Epithelial cell of prostate (primary cell): ENCODE results near the gene PPP1R1B.

Experiments
- DNase-seq: peaks from one replicate; pipeline ENCODE4 v3.0.0-alpha.2; 2011; ENCODE audit warnings: low read depth, low spot score
- H3K27ac ChIP-seq: fragments of 450-650 bp; 2 replicates; pipeline ENCODE4 v1.5.1; 2017; ENCODE audit warnings: mild to moderate bottlenecking

The PPP1R1B gene

GRCh38 chr17:39612935-39613464 lies 13.8 kb upstream of the PPP1R1B start:
- no peak overlapping the region for H3K27ac ChIP-seq
- DNase-seq, result no peak

DNA sequence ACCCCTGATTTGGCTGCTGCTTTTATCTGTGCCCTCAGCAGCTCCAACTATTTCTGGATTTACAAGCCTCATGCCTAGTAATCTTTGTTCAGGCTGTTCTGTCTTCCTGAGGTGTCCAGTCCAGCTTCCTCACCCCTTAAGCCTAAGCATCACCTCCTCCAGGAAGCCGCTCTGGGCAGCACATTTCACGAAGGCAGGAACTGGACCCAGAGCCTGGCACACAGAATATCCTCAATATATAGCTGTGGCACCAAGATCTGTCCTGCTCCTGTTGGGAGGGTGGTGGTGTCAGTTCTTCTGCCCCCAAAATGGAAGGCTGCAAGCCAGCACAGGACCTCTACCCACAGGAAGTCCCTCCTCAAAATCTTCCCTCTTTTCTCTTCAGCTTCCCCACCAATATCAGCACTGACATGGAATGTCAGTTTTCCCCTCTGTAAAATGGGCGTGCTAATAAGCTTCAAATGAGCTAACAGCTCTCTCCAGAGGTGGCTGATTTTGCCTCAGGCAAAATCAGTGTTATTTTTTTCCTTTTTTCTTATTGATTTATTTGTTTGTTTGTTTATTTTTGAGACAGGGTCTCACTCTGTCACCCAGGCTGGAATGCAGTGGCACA lies 12.1 kb upstream of the PPP1R1B start:
- DNase-seq, result no peak

GRCh38 chr17:39615434-39615833 lies 11.3 kb upstream of the PPP1R1B start:
- no peak overlapping the region for H3K27ac ChIP-seq
- DNase-seq, result no peak

More for the DNA sequence above, 12.1 kb upstream of the PPP1R1B start:
- no peak overlapping the region for H3K27ac ChIP-seq

DNA sequence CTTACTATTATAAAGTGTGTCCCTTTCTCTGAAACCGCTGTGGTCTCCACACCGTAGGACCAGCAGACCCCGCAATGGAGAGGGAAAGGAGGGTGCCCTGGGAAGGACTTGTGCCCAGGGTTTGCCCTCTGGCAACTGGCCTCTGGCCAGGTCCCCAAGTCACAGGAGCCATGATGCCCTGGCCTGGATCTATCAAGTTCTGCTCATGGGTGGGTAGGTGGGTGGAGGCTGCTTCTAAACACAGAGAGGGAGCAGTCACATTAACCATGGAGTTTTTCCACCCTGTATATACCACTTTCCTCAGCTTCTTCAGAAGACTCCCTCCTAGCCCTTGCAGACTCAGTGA lies 9.7 kb upstream of the PPP1R1B start:
- DNase-seq, result no peak
- H3K27ac ChIP-seq, result no peak overlapping the region

GRCh38 chr17:39617446-39618245 lies 9.1 kb upstream of the PPP1R1B start:
- H3K27ac ChIP-seq, result no peak overlapping the region
- DNase-seq, result no peak

DNA sequence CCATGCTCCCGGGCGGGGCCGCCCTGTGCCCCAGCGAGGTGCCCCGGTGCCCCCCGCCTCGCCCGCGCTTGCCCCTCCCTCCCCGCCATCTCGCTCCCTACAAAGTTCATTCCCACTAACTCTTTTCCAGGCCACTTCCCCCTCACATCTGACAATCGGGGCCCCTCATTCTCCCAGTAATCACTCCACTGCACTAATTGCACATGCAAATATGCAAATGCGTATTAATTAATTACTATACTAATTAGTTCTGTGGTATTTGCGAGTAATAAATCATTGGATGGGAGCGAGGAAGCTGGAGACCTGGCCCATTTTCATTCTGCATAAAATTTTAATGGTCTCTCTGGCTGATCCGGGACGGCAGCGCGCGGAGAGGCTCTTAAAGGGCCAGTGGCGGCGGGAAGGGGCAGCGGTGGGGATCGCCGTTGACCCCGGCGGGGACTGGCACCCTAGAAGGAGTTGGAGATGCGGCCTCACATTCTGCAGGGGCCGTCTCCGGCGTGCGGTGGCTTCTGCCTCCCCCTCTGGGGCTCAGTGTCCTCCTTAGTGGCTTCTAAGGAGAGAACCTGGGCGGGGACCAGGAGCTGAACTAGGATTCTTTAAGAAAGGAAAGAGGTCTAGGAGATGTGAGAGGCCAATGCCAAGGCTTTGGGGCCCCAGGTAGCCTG lies 8.4 kb upstream of the PPP1R1B start:
- no peak overlapping the region for H3K27ac ChIP-seq
- no peak for DNase-seq

GRCh38 chr17:39618956-39619785 lies 7.6 kb upstream of the PPP1R1B start:
- no peak for DNase-seq
- H3K27ac ChIP-seq, result no peak overlapping the region

- no peak for DNase-seq
- no peak overlapping the region for H3K27ac ChIP-seq
Observed at GRCh38 chr17:39619786-39620101, 7.0 kb upstream of the PPP1R1B start.

DNA sequence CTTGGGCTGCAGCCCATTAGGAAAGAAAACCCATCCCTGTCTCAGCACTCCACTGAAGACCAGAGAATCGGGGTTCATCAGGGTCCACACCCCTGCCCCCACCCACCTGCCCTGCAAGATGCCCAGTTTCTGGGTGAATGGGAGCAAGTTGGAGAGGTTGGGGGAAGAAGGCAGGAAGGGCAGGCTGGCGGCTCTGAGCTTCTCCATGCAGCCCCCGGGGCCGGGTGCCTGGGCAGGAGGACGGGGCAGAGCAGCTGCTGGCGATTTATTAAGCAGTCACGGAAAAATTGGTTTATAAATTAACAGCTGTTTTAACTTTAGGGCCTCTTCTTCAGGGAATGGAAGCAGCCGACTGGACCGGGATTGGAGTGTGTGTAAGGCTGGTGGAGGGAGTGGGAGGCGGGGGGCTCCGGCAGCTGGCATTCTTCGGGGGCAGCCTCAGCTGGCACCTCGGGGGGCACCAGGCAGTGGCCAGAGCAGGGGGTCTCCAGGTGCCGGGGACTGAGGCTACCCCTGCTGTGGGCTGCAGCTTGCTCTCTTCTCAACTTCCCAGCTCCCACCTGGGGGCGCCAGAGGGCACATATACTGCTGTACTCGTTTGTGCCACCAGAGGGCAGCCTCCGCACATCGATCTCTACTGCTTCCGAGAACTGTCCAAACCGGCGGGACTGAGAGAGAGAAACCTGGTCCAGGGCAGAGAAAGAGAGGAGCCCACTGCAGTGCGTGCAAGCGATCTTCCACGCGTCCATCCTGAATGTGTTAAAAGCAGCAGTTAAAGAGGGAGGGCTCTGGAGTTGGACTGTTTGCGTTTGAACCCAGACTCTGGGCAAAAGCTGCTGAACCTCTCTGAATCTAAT lies 5.0 kb upstream of the PPP1R1B start:
- no peak overlapping the region for H3K27ac ChIP-seq
- DNase-seq, result no peak

DNA sequence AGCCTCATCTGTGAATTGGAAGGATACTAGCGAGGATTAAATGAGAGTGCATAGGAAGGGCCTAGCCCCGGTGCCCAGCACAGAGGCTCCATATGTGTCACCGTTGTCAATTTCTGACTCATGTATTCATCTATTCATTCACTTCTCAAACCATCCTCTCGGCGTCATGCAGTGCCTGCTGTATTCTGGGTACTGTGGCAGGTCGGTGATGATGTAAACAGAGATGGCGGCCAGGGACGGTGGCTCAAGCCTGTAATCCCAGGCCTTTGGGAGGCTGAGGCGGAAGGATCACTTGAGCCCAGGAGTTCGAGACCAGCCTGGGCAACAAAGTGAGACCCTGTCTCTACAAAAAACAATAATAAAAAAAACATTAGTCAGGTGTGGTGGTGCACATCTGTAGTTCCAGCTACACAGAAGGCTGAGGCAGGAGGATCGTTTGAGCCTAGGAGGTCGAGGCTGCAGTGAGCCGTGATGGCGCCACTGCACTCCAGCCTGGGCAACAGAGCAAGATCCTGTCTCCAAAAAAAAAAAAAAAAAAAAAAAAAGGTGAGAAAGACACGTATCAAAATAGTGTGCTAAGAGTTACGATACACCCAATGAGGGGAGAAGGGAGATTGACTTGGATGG lies 4.3 kb upstream of the PPP1R1B start:
- DNase-seq, result no peak
- no peak overlapping the region for H3K27ac ChIP-seq

- H3K27ac ChIP-seq, result no peak overlapping the region
Observed at GRCh38 chr17:39623356-39623950, 3.3 kb upstream of the PPP1R1B start.

GRCh38 chr17:39624313-39624712 lies 2.4 kb upstream of the PPP1R1B start:
- DNase-seq, result no peak
- H3K27ac ChIP-seq, result no peak overlapping the region

More at GRCh38 chr17:39623356-39623950, 3.3 kb upstream of the PPP1R1B start:
- no peak for DNase-seq

DNA sequence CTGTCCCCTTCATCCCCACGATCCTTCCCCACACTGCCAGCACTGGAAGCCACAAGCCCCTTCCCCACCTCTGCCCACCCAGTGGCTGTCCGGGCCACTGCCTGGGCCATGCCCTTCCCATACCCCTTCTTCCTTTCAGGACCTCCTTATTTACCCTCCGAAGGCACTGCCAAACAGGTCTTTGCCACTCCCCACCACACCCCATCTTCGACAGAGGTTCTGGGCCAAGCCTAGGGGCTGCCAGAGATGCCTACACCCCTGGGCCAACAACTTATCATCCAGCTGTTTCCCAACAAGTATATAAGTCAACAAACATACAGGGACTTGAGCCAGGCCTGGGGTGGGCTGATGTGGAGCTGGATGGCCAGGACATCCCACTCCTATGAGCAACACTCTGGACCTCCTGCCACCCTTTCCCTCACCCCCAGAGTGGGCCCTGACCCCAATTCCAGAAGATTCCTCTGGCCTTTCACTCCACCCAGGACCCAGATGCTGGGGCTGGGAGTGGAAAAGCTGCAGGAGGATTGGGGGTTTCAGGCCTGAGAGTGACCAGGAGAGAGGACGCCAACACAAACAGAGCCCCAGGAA lies 1.5 kb upstream of the PPP1R1B start:
- H3K27ac ChIP-seq, result no peak overlapping the region
- no peak for DNase-seq

DNA sequence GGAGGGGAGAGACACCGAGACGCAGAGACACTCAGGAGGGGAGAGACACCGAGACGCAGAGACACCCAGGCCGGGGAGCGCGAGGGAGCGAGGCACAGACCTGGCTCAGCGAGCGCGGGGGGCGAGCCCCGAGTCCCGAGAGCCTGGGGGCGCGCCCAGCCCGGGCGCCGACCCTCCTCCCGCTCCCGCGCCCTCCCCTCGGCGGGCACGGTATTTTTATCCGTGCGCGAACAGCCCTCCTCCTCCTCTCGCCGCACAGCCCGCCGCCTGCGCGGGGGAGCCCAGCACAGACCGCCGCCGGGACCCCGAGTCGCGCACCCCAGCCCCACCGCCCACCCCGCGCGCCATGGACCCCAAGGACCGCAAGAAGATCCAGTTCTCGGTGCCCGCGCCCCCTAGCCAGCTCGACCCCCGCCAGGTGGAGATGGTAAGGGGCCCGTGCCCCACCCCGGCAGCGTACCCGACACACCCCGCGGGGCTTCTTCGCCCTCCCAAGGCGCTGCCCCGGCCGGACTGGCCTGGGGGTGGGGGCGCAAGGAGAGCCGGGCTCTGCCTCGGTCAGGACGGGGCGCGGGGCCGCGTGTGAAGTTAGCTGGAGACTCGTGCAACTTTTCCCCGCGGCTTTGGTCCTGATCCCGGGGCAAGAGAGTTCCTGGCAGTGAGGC lies 427 bp downstream of the PPP1R1B start:
- H3K27ac ChIP-seq, result no peak overlapping the region

GRCh38 chr17:39627712-39628516 lies 1.2 kb downstream of the PPP1R1B start:
- DNase-seq, result no peak
- H3K27ac ChIP-seq, result no peak overlapping the region

More for the DNA sequence above, 427 bp downstream of the PPP1R1B start:
- no peak for DNase-seq

DNA sequence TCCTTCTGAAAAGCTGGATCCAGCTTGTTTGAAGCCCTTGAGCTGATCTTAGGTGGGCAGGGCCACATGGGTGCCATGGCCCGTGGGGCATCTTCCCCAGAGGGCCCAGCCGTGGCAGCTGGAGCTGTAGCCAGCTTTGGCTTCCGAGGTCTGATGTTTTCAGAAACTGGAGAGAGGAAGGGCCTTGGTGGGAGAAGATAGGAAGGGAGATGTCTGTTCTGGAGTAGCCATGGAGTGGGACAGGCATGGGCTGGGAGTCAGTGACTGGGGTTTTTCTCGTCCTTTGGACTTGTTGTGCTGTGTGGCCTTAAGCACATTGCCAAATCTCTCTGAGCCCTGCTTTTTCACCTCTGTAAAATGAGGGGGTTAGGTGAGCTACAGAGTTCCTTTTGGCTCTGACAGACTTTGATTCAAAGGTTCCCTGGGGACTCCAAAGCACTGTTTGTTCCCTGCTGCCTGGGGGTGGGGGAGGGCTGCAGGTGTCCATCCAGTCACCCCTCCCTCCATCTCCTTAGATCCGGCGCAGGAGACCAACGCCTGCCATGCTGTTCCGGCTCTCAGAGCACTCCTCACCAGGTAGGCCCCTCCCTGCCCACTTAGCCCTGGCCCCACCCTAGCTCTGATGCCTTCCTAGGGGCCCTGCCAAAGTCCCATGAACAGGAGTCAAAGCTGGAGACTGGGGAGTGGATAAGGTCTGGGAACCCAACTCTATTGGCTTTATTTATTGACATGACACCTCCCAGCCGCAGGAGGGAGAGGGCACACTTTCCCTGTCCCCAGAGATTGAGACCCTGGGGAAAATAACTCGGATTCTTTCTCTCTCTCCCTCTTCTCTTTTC lies 2.1 kb downstream of the PPP1R1B start:
- DNase-seq, result no peak
- no peak overlapping the region for H3K27ac ChIP-seq
